ENCODE data around the gene KHDC4.

KHDC4 gene

GRCh38 chr1:155934097-155934935 is at the start of gene KHDC4:
TSS of gene KHDC4 (minus strand) at chr1:155934413. CDS start at chr1:155934373, 40 bp downstream.
- DNase-seq (ENCODE audit: low spot score) = peak; percentile 96

- no peak for DNase-seq (ENCODE audit: low spot score)
These were observed 49.2 kb upstream of the KHDC4 start for GRCh38 chr1:155983191-155984024.

- DNase-seq (ENCODE audit: low spot score) = no peak
These were observed 47.9 kb upstream of the KHDC4 start for GRCh38 chr1:155982106-155982505.

GRCh38 chr1:155981266-155982088 is 47.3 kb upstream of the KHDC4 start:
- peak; percentile 66 for DNase-seq (ENCODE audit: low spot score)

- no peak for DNase-seq (ENCODE audit: low spot score)
These were observed 45.6 kb upstream of the KHDC4 start for GRCh38 chr1:155979597-155980343.

GRCh38 chr1:155978973-155979429 is 44.8 kb upstream of the KHDC4 start:
- no peak for DNase-seq (ENCODE audit: low spot score)

GRCh38 chr1:155978325-155978972 is 44.2 kb upstream of the KHDC4 start, which contains the start of gene ARHGEF2:
TSS of gene ARHGEF2 (minus strand) at chr1:155978547. CDS start at chr1:155978427, 120 bp downstream.
- peak; percentile 79 for DNase-seq (ENCODE audit: low spot score)

- DNase-seq (ENCODE audit: low spot score) = no peak
These were observed 43.6 kb upstream of the KHDC4 start for GRCh38 chr1:155977690-155978324.

GRCh38 chr1:155976913-155977689 is 42.9 kb upstream of the KHDC4 start:
- DNase-seq (ENCODE audit: low spot score) = no peak

GRCh38 chr1:155976062-155976912 is 42.1 kb upstream of the KHDC4 start:
- DNase-seq (ENCODE audit: low spot score) = peak; percentile 64

- no peak for DNase-seq (ENCODE audit: low spot score)
These were observed 41.3 kb upstream of the KHDC4 start for GRCh38 chr1:155975375-155976061.

GRCh38 chr1:155974208-155975115 is 40.2 kb upstream of the KHDC4 start:
- DNase-seq (ENCODE audit: low spot score) = no peak

GRCh38 chr1:155973723-155974122 is 39.5 kb upstream of the KHDC4 start:
- no peak for DNase-seq (ENCODE audit: low spot score)

- DNase-seq (ENCODE audit: low spot score) = no peak
These were observed 37.9 kb upstream of the KHDC4 start for GRCh38 chr1:155971910-155972809.

GRCh38 chr1:155970531-155971167 is 36.4 kb upstream of the KHDC4 start:
- no peak for DNase-seq (ENCODE audit: low spot score)

Measured in CD4-positive, alpha-beta T cell treated with Interleukin-6 at 100 ng/mL for 8 hours (primary cell).